SKM-1 (cell line): ENCODE results near the gene TRAPPC14.

Experiments
- DNase-seq: peaks from one replicate; lab custom pipeline; 2025; ENCODE audit not compliant: unreplicated experiment; lab: John Stamatoyannopoulos, UW

The TRAPPC14 gene

DNA sequence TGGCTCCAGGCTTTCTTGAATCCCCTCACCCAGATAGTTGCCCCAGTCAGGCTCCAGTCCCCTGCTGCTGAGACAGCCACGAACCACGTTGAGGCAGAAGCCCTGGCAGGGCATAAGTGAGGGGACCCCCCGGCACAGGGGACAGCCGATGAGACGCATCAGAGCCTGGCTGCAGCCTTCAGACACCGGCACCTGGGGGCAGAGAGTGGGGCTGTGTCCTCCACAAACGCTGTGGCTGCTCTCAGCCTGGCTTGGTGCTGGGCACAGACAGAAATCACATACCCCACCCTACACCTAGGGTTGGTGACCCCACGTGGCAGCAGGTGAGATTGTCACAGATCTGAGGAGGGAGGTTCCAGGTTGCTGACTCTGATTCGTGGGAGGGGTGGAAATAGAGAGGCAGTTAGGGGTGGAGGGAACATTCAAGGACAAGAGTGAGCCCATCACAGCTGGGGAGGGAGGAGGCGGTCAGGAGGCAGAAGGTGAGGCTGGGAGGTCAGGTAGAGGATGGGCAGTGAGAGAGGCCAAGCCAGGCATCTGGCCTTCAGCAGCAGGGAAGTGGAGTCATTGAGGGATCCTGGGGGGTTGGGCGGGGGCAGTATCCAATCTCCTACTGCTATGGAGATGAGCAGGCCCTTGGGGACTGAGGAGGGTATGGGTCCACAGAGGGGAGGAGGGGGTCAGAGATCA, 15.4 kb upstream of the TRAPPC14 start:
- no peak for DNase-seq

DNA sequence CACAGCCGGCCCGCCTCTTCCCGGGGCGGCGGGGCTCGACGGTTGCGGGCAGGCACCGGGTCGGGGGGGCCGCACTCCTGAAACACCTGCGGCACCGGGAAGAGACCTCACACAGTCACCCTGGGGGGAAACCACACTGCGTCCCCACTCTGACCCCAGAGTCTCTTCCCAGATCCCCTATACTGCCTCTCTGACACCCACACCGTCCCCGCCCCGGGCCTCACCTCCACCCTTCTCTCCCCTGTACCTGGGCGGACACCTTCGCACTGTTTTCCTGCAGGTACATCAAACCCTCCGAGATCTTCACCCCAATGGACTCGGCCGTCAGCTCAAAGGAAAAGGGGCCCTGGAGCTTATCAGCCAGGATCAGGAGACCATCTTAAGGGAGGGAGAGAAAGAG, 13.3 kb upstream of the TRAPPC14 start:
- no peak for DNase-seq

DNA sequence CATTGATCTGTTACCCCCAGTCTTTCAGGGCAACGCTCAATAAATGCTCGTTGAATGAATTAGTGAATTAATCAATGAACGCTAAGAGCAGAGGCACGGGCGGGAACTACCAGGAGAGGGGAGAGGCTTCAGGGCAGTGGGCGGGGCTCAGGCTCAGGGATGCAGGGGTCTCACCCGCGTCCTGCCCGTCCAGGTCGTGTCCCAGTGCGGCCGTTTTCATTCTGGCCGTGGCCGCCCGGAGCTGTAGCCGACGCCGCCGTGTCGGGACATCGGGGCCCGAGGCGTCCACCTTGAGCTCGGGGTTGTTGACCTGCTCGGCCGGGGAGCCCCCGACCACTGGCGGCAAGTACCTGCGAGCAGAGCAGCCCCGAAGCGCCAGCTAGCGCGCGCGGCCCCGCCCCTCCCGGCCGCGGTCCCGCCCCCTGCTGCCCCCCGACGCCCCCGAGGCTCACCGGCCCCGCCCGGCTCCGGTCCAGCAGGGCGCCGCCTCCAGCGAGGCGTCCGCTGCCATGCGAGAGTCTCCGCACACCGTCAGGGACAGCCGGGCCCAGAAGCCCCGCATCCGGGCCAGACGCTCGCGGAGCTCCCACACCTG, 12.7 kb upstream of the TRAPPC14 start:
- no peak for DNase-seq

DNA sequence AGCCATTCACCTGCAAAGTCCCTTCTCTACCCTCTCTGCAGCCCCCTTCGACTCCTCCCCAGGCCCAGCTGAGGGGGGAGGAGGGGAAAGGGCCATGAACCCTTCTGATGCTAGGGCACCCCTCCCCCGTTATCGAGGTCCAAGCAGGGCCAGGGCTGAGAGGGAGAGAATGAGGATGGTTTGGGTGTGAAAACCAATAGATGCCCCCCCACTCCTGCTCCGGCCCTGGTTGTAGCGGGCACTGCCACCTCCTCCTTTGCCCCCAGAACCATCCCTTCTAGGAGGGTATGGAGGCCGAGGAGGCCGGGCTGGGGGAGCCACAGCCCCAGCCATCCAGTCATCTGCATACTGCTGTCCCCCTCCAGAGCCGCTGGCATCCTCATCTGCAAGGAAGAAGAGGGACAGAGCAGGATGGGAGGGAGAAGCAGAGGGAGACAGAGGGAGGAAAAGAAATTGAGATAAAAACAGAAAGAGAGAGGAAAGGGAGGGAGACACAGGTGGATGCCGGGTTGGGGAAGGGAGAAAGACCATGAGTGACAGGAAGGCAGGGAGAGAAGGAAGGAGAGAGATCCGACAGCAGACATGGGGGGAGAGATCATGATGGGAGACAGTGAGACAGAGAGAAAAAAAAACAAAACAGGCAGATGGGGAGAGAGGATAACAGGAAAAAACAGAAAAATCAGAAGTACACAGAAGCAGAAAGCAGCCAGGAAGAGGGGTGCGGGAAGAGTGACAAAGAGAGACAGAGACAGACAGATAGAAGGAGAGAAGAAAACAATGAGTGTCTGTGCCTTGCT, 11.8 kb upstream of the TRAPPC14 start:
- DNase-seq: no peak

DNA sequence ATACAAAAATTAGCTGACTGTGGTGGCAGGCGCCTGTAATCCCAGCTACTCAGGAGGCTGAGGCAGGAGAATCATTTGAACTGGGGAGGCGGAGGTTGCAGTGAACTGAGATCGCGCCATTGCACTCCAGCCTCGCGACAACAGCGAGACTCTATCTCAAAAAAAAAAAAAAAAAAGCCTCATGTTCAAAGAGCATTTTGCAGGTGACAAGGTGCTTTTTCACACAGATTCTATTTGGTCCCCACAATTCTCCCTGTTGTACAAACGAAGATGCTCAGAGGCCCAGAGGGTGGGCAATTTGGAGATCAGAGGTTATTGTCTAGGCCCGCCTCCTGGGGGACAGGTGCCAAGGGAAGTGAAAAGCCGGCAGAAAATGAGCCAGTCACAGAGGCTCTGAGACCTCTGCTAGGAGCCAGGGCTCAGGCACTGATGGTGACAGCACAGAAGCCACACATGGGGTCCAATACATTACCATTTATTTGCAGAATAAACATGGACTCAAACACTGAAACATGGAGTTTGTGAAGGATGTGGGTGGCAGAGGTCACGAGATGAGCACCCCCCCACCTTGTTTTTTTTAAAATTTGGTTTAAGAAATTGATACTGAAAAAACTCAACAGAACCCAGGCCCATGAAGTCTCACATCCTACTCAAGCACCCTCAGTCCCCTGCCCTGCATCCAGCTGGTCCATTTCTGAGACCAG, 10.8 kb upstream of the TRAPPC14 start:
- no peak for DNase-seq

DNA sequence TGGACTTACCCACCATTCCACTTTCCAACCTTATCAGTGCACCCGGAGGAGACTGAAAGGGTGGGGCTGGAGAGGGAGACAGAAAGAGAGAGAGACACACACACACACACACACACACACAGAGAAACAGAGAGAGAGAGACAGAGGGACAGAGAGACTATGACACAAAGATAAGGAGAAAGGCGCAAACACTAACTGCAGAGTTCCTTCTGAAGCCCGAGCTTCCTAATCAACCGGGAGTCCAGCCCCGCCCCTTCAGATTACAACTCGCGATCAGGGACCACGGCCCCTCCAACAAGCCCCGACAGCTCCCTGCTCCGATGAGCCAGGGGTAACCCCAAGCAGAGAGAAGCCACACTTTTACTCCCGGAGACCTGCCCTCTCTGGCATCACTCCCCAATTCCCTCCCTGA, 9.4 kb upstream of the TRAPPC14 start:
- DNase-seq: no peak

DNA sequence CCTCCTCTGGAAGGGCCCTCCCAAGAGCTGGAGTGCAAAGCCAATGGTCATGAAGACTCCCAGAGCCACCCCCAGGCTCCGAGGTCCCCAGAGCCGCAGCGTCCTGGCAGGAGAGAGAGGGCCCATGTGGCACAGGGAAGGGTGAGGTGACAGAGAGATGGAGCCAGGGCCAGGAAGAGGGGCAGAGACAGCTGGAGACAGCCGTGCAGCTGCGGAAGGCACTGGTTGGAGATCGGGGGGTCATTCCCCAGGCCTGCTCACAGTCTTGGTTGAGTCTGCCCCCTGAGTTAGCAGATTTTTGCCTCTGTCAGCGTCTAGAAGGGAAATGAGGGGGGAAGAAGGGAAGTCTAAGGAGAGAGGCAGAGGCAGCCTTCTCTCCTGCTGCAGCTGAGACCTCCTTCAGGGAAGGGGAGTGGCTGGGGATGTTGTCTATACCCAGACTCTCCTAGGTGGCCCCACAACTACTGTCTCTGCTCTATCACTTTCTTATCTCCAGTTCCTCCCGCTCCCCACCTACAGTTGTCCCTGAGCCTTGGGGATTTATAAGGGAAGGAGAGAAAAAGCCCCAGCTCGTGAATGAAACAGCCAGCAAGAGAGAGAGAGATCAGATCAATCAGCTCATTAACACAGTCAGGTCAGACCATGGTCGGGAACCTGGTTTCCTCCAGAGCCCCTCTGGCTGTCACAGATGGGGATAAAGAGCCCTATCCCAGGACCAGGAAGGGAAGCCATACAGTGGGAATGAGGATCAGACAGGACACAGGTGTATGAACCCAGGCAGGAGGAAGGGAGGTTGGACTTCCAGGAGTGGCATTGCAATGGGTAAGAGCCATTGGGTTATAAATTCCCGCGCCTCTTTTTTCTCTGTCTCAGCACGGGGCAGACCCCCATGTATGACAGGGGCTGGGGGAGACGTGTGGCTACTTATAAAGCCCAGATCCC, 8.7 kb upstream of the TRAPPC14 start:
- DNase-seq: no peak

DNA sequence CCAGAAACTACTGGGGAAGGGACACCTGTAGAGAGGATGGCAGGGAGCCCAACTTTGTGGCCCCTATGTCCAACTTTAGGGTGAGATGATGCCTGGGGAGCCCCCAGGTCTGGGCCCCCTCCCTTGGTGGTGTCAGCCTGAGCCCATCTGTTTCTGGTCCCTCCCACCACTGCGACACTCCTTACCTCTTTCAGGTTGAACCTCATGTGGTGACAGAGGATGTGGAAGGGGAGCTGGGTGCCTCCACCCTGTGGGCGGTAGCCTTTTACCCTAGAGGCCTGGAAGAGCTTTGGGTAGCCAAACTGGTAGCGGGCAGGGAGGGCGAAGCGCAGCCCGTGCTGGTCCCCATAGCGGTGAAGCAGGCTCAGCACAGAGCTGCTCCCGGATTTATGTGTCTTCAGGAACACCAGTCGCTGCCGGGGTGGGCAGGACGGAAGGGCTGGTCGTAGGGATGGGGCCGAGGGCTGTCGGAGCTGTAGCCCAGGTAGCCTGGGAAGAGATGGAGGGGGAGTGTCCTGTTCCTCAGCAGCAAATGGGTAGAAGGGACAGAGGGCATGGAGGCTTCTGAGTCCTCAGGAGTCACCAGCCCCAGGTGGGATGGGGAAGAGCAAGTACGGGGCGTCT, 7.9 kb upstream of the TRAPPC14 start:
- DNase-seq: no peak

DNA sequence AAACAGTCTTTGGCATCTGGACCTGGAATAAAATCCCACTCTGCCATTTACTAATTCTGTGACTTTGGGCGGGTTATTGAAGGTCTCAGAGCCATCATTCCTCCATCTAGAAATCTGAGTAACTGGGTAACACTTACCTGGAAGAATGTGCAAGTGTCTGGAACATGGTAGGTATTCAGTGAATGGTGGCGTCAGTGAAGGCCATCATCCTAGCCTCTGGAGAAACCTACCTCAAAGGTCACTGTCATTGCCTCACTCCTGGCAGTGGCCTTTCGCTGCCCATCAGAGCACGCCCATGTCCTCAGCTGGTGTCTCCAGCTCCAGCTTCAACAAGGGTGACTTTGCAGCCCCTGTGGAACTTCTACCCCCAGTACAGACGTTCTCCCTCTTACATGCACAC, 5.3 kb upstream of the TRAPPC14 start:
- DNase-seq: no peak

DNA sequence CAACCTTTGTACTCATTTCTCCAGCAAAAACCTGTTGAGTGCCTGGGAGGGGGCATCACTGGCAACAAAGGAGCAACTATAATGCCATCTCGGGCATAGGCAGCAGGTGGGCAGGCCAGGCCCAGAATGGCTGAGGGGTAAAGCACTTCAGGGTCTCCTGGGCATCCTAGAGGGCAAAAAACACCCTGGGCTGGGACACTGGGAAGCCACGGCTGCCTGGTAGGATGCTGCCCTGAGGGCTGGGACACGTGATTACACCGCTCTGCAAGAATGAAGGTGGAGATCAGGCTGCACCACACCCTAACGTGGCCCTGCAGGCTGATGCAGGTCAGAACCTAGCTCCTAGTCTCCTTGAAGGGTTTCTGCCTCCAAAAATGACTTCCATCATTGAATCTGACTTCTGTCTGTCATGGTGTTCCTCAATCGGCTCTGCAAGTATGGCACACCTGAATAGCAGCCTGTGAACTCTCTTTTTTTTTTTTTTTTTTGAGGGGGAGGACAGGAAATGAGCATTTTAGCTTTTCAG, 4.5 kb upstream of the TRAPPC14 start:
- DNase-seq: no peak

DNA sequence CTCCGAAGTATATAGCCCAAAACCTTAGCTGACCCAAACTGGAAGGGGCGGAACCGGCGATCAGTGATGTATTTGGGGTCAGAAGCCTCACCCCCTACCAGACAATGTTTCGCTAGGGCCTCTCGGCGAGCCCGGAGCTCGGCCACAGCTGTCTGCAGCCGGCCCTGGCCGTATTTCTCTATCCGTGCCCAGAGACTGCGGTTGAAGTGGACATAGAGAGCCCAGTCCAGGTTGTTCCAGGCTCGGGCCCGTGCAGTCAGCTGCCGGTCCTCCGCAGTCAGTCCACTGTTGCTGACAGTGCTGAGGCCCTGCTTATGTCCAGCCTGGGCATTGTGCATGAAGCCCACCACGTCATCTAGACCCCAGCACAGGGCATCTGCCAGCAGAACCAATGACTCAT, 1.5 kb upstream of the TRAPPC14 start:
- no peak for DNase-seq

DNA sequence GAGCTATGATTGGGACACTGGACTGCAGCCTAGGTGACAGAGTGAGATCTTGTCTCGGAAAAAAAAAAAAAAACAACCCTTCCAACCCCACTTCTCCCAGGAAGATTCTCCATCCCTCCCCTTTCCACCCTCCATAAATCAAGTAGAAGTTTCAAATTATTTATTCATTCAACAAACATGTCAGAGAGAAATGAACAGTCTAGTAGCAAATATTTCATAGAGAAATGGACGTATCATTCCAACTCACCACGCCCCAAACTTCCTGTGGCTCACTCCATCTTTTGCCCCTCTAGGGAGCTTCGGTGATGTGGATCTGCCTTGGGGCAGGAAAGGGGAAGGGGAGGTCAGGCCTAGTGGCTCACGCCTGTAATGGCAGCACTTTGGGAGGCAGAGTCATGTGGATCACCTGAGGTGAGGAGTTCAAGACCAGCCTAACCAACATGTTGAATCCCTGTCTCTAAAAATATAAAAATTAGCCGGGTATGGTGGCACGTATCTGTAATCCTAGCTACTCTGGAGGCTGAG, 638 bp upstream of the TRAPPC14 start:
- DNase-seq: no peak

DNA sequence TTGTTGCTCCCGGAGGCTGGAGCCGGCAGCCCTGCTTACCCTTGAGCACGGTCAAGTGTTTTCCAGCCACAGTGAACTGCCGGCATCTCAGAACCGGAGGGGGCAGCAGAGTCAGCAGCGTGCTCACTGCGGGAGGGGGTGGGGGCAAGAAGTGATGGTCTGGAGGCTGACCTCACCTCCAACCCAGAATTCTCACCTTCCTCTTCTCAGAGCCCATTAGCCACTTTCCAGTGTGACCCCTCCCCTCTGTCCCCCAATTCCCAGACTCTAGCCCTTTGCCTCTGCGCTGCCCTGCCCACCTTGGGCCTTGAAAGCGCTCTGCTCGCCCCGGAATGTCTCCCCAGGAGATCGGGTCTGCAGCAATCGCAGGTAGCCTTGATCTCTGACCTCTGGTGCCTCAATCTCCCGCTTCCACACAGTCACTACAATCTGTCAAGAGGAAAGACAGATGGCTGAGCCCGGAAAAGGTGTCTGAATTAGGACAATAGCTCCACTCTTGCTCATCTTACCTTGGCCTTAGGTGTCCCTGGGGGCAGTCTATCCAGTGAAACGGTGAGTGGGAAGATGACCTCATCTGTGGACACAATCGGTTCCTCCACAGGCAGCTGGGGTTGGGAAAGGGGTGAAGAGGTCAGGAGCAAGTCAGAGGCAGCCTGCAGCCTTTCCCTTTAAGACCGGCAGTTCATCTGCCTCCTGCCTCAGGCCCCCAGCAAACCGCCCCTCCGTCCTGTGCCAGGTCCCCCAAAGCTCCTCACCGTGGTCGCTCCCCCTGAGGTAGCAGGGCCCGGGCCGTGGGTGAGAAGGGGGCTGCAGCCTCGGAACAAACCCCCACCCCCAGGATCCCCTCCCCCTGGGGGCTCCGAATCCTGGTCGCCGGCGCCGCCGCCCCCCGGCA, 942 bp downstream of the TRAPPC14 start:
- no peak for DNase-seq

DNA sequence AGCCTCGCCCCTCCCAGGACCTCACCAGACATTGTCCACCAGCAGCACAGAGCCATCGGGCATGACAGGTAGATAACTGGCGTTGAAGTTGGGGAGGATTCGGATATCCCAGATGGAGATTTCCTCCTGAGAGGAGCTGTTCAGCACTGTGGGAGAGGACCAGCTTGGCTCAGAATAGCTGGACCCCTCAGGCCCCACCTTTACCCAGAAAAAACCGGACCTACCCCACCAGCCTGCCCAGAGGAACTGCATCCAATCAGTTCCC, 1.5 kb downstream of the TRAPPC14 start:
- DNase-seq: no peak

DNA sequence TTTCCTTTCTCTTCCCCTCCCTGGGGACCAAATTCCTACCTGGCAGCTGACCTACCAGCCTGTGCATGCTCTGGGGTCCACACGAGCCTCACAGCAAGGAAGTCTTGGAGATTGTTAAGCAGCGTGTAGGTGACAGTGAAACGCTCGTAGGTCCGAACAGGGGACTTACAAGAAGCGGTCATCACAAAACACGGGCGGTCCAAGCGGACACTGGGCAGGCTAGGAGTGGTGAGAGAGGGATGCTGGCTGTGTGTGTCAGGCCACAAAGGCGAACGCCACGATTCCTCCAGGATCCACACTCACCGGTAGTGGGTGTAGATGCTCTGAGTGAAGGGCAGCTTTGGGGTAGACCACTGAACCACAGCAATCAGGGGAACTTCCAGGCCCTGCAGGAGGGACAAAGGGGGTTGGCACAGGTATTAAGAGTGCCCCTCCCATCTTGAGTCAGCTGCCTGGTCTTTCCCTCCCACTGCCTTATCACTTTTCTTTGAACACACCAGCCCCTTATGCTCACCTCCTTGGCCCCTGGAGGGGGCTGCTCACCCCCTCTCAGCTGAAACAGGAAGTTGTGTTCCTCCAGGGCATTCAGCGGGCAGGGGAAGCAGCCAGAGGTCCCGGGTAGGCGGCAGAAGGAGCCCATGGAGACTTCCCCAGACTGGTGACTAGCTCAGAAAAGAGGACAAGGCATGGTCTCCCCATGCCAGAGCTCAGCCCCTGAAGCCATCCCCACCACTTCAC, 2.0 kb downstream of the TRAPPC14 start:
- DNase-seq: no peak

DNA sequence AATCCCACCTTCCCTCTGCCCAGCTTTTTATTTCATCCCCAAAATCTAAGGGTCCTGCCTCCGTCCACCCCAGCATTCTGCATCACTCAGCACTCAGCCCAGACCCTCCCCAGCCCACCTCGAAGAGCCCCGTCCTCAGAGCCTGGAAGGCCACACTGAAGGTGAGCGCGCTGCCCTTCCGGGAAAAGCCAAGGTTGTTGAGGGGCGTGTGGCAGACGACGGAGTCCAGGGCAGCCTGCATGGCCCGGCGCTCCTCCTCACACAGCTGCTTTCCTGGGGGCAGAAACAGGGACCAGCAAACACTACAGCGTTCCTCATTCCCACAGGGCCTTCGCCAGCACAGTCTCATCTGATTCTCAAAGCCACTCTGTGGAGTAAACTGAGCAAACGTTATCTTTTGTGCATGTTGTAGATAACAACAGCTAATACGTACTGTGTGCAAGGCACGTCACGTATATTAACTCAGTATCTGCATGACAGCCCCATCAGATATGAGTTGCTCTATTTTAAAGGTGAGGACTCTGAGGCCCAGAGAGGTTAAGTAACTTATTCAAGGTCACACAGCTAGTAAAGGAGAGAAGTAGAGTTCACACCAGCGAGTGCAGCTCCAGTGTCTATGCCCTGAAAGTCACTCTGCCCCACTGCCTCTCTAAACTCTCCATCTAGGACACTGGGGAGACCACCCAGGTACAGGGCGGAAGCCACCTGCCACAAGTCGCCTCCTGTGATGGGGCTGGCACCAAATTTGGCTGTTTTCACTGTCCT, 2.8 kb downstream of the TRAPPC14 start:
- no peak for DNase-seq

DNA sequence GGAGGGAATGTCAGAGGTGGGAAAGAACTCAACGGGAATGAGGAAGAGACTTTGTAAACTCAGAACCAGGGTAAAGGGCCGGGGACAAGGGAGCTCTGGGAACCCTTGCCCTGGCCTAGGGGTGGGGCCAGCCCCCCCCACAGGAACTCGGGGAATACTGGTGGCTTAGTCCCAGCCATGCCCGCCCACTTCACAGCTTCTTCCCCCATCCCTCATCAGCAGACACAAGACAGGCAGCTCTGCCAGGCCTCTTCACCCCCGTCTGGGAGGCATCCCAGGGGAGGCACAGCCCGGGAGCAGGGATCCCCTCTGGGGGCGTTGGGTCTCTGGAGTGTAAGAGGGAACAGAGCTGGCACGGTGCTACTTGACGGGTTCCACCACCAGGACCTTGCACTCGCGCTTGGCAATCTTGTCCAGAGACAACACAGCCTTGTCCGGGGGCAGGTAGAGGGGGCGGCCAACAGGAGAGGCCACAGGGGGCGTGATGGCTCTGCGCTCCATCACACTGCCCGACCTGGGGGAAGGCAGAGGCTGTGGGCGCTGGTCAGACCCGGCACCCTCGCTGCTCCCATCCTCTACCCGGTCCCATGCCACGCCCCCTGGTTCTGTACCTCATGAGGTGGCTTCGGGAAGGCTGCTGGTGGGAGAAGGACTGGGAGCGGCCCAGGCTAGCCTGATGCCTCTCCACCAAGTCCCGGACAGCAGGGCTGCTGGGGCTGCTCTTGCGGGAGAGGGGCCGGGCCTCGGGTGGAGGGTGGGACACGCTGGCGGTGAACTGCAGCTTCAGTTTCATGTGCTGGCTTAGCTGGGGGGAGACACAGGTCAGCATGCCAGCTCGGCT, 3.7 kb downstream of the TRAPPC14 start:
- no peak for DNase-seq
